ENCODE data around the gene GSG1L2. TPM values are rescaled to one million over a fixed set of nuclear protein-coding genes. Genes with fewer than 3 reads are reported as not detected.

The GSG1L2 gene
- total and polyA plus RNA-seq, 2 donors (not counting 3 experiments of a cell fraction or from before 2014, with no cell fraction given), result not detected

GRCh38 chr17:9818760-9819159, 3.1 kb downstream of the GSG1L2 start:
- Histone ChIP-seq H3K4me2 (ENCODE audit: insufficient read depth, low read length) (no peak overlapping the region), H3K79me2 (ENCODE audit: control insufficient read depth, insufficient read depth, low read length) (no peaks in the 10 kb centered on the region), H3K36me3 (ENCODE audit: control insufficient read depth in 2 of 2, extremely low read depth in 1 of 2, insufficient read depth in 2 of 2, low read length in 2 of 2) (no peaks in the 10 kb centered on the region), H3K4me3 (replicated peaks in 1 of 3; ENCODE audit: insufficient read depth in 1 of 3, low read depth in 1 of 3, low read length in 3 of 3) (no peak overlapping the region), H3K9me3 (replicated peaks; ENCODE audit: control insufficient read depth, insufficient read depth, low read length) (peaks cover 5% of the 10 kb centered on the region), H3K9me1 (replicated peaks; ENCODE audit: control insufficient read depth, extremely low read depth, insufficient read depth, low read length) (no peaks in the 10 kb centered on the region), H3K27ac (ENCODE audit: insufficient read depth, low read depth, low read length) (no peak overlapping the region), H3K27me3 (ENCODE audit: control insufficient read depth in 2 of 2, insufficient read depth in 2 of 2, low read length in 2 of 2) (no peaks in the 10 kb centered on the region), H4K20me1 (replicated peaks; ENCODE audit: control insufficient read depth, extremely low read depth, insufficient read depth, low read length) (no peaks in the 10 kb centered on the region), H3K4me1 (ENCODE audit: control insufficient read depth, extremely low read depth, insufficient read depth, low read length) (no peaks in the 10 kb centered on the region), H3K9ac (replicated peaks; ENCODE audit: extremely low read depth, insufficient read depth, low read length) (no peak overlapping the region), H2AFZ (ENCODE audit: low read depth, low read length) (no peak overlapping the region)
- BruUV-seq (replicated peaks), result no TSS peak
- no peak for DNase-seq (ENCODE audit: low read depth, low spot score)
- TF ChIP-seq EZH2 (IDR thresholded peaks at IDR 0.05; ENCODE audit: borderline replicate concordance, low read depth, low read length, severe bottlenecking) (no peak), POLR2AphosphoS5 (IDR thresholded peaks at IDR 0.05; ENCODE audit: insufficient read depth, low read depth, low read length) (no peak), MAX (IDR thresholded peaks at IDR 0.05; ENCODE audit: insufficient read depth, insufficient read length) (no peak), GATA2 (IDR thresholded peaks at IDR 0.05; ENCODE audit: insufficient read depth, insufficient read length, low read depth, low read length) (no peak), JUN (IDR thresholded peaks at IDR 0.05; ENCODE audit: borderline replicate concordance, insufficient read depth, insufficient read length, low read depth) (no peak), CTCF (IDR thresholded peaks at IDR 0.05; ENCODE audit: extremely low read depth in 1 of 2, insufficient read depth in 1 of 2, low read depth in 1 of 2, low read length in 2 of 2) (no peak), FOS (IDR thresholded peaks at IDR 0.05; ENCODE audit: borderline replicate concordance, insufficient read depth, low read length) (no peak), MYC (IDR thresholded peaks at IDR 0.05; ENCODE audit: low read depth, low read length) (no peak), POLR2A (IDR thresholded peaks at IDR 0.05; ENCODE audit: low read depth, low read length) (no peak)
- ChIA-PET CTCF (no interaction called here), POLR2A (no interaction called here)
- FAIRE-seq, result no peak
- intact Hi-C loops (cut with micrococcal nuclease) (no loop called here), dilution Hi-C loops (cut with MboI; ENCODE audit: extremely low pct_ligation_motif_present, low sequenced_read_pairs) (no loop called here)
